ENCODE measurements around the gene SLC38A11. TPM values are rescaled to one million over a fixed set of nuclear protein-coding genes. Genes with fewer than 3 reads are reported as not detected.

SLC38A11 gene
- total RNA-seq, 1 experiment from 2014 or later, result not detected

DNA sequence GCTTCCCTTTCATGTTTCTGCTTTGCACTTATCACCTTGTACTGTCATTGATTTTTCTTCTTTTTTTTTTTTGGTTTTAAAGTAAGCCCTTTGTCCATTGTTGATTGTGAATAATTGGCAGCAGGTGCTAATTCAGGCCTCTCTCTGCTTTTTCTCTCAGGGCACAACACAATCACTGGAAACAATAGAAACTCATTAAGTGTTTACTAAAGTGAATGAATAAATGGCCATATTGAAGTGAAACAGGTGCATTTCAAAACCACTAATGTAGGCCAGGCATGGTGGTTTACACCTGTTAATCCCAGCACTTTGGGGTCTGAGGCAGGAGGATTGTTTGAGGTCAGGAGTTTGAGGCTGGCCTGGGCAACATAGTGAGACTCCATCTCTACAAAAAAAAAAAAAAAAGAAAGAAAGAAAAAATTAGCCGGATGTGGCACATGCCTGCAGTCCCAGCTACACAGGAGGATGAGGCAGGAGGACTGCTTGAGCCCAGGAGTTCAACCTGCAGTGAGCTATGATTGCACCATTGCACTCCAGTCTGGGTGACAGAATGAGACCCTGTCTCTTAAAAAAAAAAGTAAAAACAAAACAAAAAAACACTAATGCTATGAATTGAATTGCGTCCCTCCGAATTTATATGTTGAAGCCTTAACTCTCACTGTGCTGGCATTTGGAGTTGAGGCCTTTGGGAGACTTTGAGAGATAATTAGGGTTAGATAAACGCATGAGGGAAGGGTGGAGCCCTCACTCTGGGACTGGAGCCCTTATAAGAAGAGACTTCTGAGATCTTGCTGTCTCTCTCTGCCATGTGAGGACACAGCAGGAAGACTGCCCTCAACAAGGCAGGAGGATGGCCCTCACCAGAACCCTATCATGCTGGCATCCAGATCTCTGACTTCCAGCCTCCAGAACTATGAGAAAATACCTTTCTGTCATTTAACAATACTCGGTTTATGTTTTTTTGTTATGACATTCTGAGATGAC is 19.9 kb downstream of the SLC38A11 start:
- no TSS peak for BruUV-seq (replicated peaks)
- H3K27me3 Mint-ChIP-seq (ENCODE audit: insufficient read depth, unreplicated experiment), result no peaks in the 10 kb centered on the region
- DNase-seq (ENCODE audit: unreplicated experiment), result no peak
- POLR2A ChIA-PET, result no interaction called here
- CTCF ChIA-PET, result no interaction called here
- no peaks in the 10 kb centered on the region for H3K36me3 Mint-ChIP-seq (ENCODE audit: insufficient read depth, unreplicated experiment)
- no peak overlapping the region for H3K4me3 Mint-ChIP-seq (ENCODE audit: unreplicated experiment)
- intact Hi-C loops (cut with micrococcal nuclease), result no loop called here
- no peaks in the 10 kb centered on the region for H3K4me1 Mint-ChIP-seq (ENCODE audit: insufficient read depth, unreplicated experiment)
- no peaks in the 10 kb centered on the region for H3K9me3 Mint-ChIP-seq (ENCODE audit: unreplicated experiment)
- TF ChIP-seq, protein P1, sequence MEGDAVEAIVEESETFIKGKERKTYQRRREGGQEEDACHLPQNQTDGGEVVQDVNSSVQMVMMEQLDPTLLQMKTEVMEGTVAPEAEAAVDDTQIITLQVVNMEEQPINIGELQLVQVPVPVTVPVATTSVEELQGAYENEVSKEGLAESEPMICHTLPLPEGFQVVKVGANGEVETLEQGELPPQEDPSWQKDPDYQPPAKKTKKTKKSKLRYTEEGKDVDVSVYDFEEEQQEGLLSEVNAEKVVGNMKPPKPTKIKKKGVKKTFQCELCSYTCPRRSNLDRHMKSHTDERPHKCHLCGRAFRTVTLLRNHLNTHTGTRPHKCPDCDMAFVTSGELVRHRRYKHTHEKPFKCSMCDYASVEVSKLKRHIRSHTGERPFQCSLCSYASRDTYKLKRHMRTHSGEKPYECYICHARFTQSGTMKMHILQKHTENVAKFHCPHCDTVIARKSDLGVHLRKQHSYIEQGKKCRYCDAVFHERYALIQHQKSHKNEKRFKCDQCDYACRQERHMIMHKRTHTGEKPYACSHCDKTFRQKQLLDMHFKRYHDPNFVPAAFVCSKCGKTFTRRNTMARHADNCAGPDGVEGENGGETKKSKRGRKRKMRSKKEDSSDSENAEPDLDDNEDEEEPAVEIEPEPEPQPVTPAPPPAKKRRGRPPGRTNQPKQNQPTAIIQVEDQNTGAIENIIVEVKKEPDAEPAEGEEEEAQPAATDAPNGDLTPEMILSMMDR (IDR thresholded peaks at IDR 0.05; ENCODE audit: unreplicated experiment), result no peak
- no peak overlapping the region for H3K27ac Mint-ChIP-seq (ENCODE audit: low read depth, unreplicated experiment)

DNA sequence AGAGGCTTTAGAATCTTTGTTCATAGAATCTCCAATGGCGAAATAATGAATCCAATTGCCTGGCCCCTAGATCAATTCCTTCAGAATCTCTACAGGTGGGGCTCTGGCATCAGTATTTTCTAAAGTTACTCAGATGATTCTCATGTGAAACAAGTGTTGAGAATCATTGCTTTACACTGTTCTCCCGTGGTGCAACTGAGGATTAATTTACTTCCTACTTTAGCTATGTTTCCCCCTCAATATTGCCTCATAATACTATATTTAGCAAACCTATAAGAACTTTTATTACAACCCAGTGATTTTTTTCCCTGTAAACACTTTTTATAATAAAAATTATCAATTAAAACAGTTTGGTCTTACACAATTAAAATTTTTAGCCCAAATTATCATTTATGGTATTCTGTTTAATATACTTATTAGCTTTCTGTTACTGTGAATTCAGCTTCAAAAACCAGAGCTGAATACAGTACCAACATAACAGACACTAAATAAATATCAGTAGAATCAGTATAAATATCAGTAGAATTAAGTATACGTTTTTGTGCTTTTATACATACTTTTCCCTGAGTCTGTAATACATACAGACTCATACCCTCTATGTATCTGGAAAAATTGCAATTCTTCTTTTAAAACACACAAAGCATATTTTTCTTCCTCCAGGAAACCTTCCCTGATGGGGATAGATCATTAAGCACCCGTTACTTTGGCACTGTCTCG is 20.8 kb downstream of the SLC38A11 start:
- no peak for DNase-seq (ENCODE audit: unreplicated experiment)
- no peaks in the 10 kb centered on the region for H3K27me3 Mint-ChIP-seq (ENCODE audit: insufficient read depth, unreplicated experiment)
- TF ChIP-seq, protein P1 (IDR thresholded peaks at IDR 0.05; ENCODE audit: unreplicated experiment), result no peak
- ChIA-PET POLR2A (no interaction called here), CTCF (interaction anchor here (1.1 kb wide), 1 partner anchor 21 kb away, joined by 3 read pairs; the partner anchor contains the start of gene SLC38A11)
- H3K36me3 Mint-ChIP-seq (ENCODE audit: insufficient read depth, unreplicated experiment), result no peaks in the 10 kb centered on the region
- H3K27ac Mint-ChIP-seq (ENCODE audit: low read depth, unreplicated experiment), result no peak overlapping the region
- no peaks in the 10 kb centered on the region for H3K9me3 Mint-ChIP-seq (ENCODE audit: unreplicated experiment)
- no peak overlapping the region for H3K4me3 Mint-ChIP-seq (ENCODE audit: unreplicated experiment)
- H3K4me1 Mint-ChIP-seq (ENCODE audit: insufficient read depth, unreplicated experiment), result no peaks in the 10 kb centered on the region
- intact Hi-C loops (cut with micrococcal nuclease), result no loop called here
- BruUV-seq (replicated peaks), result no TSS peak

DNA sequence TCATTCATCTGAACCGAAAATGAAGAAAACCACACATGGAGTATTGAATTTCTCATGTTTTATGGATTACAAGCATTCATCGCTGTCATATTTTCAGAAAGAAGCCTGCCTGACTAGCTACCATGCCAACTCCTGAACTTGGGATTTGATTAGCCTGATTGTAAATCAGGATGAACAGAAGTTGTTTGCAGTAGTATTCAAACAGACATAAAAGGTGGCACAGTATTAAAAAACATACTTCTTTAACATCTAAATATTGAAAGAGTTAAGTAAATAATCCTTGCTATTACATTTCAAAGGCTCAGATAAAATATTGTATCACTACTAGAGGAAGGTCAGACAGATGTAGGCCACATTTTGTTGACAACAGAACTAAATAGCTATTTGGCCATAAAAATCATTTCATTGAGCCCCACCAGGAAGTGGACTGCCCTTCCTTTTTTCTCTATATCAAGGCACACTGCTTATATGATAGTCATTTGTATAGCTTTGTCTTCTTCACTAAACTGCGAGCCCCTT is 21.6 kb downstream of the SLC38A11 start:
- H3K27me3 Mint-ChIP-seq (ENCODE audit: insufficient read depth, unreplicated experiment), result no peaks in the 10 kb centered on the region
- intact Hi-C loops (cut with micrococcal nuclease), result no loop called here
- POLR2A ChIA-PET, result no interaction called here
- TF ChIP-seq, protein P1 (IDR thresholded peaks at IDR 0.05; ENCODE audit: unreplicated experiment), result no peak
- no peak overlapping the region for H3K27ac Mint-ChIP-seq (ENCODE audit: low read depth, unreplicated experiment)
- CTCF ChIA-PET, result interaction anchor here (0.7 to 1.1 kb wide), 2 partner anchors 17 to 21 kb away, joined by 3 read pairs; partner anchors contain the start of gene SLC38A11
- H3K36me3 Mint-ChIP-seq (ENCODE audit: insufficient read depth, unreplicated experiment), result no peaks in the 10 kb centered on the region
- no peaks in the 10 kb centered on the region for H3K4me1 Mint-ChIP-seq (ENCODE audit: insufficient read depth, unreplicated experiment)
- no TSS peak for BruUV-seq (replicated peaks)
- no peak overlapping the region for H3K4me3 Mint-ChIP-seq (ENCODE audit: unreplicated experiment)
- DNase-seq (ENCODE audit: unreplicated experiment), result no peak
- no peaks in the 10 kb centered on the region for H3K9me3 Mint-ChIP-seq (ENCODE audit: unreplicated experiment)

DNA sequence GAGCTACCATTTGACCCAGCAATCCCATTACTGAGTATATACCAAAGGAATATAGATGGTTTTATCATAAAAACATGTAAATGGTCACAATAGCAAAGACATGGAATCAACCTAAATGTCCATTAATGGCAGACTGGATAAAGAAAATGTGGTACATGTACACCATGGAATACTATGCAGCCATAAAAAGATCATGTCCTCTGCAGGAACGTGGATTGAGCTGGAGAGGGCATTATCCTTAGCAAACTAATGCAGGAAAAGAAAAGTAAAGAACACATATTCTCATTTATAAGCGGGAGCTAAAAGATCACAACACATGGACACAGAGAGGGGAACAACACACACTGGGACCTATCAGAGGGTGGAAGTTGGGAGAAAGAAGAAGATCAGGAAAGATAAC is 22.9 kb downstream of the SLC38A11 start:
- TF ChIP-seq, protein P1 (IDR thresholded peaks at IDR 0.05; ENCODE audit: unreplicated experiment), result no peak
- no peaks in the 10 kb centered on the region for H3K36me3 Mint-ChIP-seq (ENCODE audit: insufficient read depth, unreplicated experiment)
- H3K27me3 Mint-ChIP-seq (ENCODE audit: insufficient read depth, unreplicated experiment), result no peaks in the 10 kb centered on the region
- ChIA-PET POLR2A (no interaction called here), CTCF (interaction anchor here (0.6 kb wide), 1 partner anchor 1719 kb away, joined by 3 read pairs; no protein-coding TSS in a partner anchor)
- DNase-seq (ENCODE audit: unreplicated experiment), result no peak
- no peak overlapping the region for H3K27ac Mint-ChIP-seq (ENCODE audit: low read depth, unreplicated experiment)
- no peaks in the 10 kb centered on the region for H3K4me1 Mint-ChIP-seq (ENCODE audit: insufficient read depth, unreplicated experiment)
- no peak overlapping the region for H3K4me3 Mint-ChIP-seq (ENCODE audit: unreplicated experiment)
- no TSS peak for BruUV-seq (replicated peaks)
- no peaks in the 10 kb centered on the region for H3K9me3 Mint-ChIP-seq (ENCODE audit: unreplicated experiment)
- intact Hi-C loops (cut with micrococcal nuclease), result no loop called here

All from MCF 10A (cell line).